Neural cell (in vitro differentiated cells): ENCODE results near the gene RUBCN. TPM values are rescaled to one million over a fixed set of nuclear protein-coding genes. Genes with fewer than 3 reads are reported as not detected.

ENCODE experiments used
- H2AFZ ChIP-seq: fragments of 200-600, 300-800 bp; sonication (generic), shearing (Covaris generic); 2 replicates; pipeline ENCODE4 v1.6.0; 2014; ENCODE audit warnings: low read depth, mild to moderate bottlenecking, antibody characterized with exemption, low read length, moderate library complexity
- H3F3A ChIP-seq: fragments of 200-600 bp; shearing (Covaris generic); 2 replicates; pipeline ENCODE4 v1.6.1; 2016; ENCODE audit warnings: mild to moderate bottlenecking, moderate library complexity, mixed read lengths, antibody characterized with exemption, low read length; ENCODE audit not compliant: insufficient read depth, poor library complexity, severe bottlenecking
- H3K27ac ChIP-seq: fragments of 200-600, 300-800 bp; sonication (generic), shearing (Covaris generic); 2 replicates; pipeline ENCODE4 v1.5.1; 2014; ENCODE audit warnings: mild to moderate bottlenecking, low read length, moderate library complexity
- H3K27me3 ChIP-seq: fragments of 300-800, 200-600 bp; sonication (generic), shearing (Covaris generic); 2 replicates; pipeline ENCODE4 v1.6.0; 2014; ENCODE audit warnings: mild to moderate bottlenecking, low read depth, low read length, moderate library complexity; ENCODE audit not compliant: insufficient read depth
- H3K36me3 ChIP-seq: fragments of 300-800, 200-600 bp; sonication (generic), shearing (Covaris generic); 2 replicates; pipeline ENCODE4 v1.5.1; 2014; ENCODE audit warnings: mild to moderate bottlenecking, antibody characterized with exemption, low read length, moderate library complexity; ENCODE audit not compliant: insufficient read depth
- H3K4me2 ChIP-seq: fragments of 300-800, 200-600 bp; sonication (generic), shearing (Covaris generic); 2 replicates; pipeline ENCODE4 v1.6.0; 2014; ENCODE audit warnings: mild to moderate bottlenecking, low read length
- H3K4me3 ChIP-seq: fragments of 300-800, 200-600 bp; sonication (generic), shearing (Covaris generic); 2 replicates; pipeline ENCODE4 v1.5.1; 2014; ENCODE audit warnings: mild to moderate bottlenecking, low read length, moderate library complexity
- H3K79me2 ChIP-seq: fragments of 200-600 bp; shearing (Covaris generic); replicated peaks from 2 replicates; pipeline ENCODE4 v1.6.0; 2014; ENCODE audit warnings: mild to moderate bottlenecking, low read length, moderate library complexity; ENCODE audit not compliant: insufficient read depth
- H3K9ac ChIP-seq: fragments of 300-800, 200-600 bp; sonication (generic), shearing (Covaris generic); 2 replicates; pipeline ENCODE4 v1.6.1; 2016; ENCODE audit warnings: mild to moderate bottlenecking, low read length, mixed read lengths
- H3K9me2 ChIP-seq: fragments of 200-600 bp; shearing (Covaris generic); 2 replicates; pipeline ENCODE4 v1.6.1; 2016; ENCODE audit warnings: mild to moderate bottlenecking, low read length, mixed read lengths; ENCODE audit not compliant: insufficient read depth
- H3K9me3 ChIP-seq: fragments of 200-600, 300-800 bp; sonication (generic), shearing (Covaris generic); 2 replicates; pipeline ENCODE4 v1.6.1; 2016; ENCODE audit warnings: mild to moderate bottlenecking, mixed run types, low read length, moderate library complexity, mixed read lengths
- H4K20me1 ChIP-seq: fragments of 200-600 bp; shearing (Covaris generic); 2 replicates; pipeline ENCODE4 v1.6.1; 2016; ENCODE audit warnings: mild to moderate bottlenecking, mixed run types; ENCODE audit not compliant: insufficient read depth
- CTCF ChIP-seq: fragments of 450-650 bp; IDR thresholded peaks from 2 replicates; pipeline ENCODE4 v1.5.1; 2014; ENCODE audit warnings: antibody characterized with exemption, mild to moderate bottlenecking, moderate library complexity; ENCODE audit not compliant: poor library complexity, severe bottlenecking
- EP300 ChIP-seq: fragments of 450-650 bp; conservative IDR thresholded peaks from 2 replicates; pipeline ENCODE4 v1.6.1; 2014; ENCODE audit warnings: antibody characterized with exemption, mild to moderate bottlenecking, moderate library complexity; ENCODE audit not compliant: poor library complexity, severe bottlenecking
- EZH2 ChIP-seq: fragments of 200-600, 300-800 bp; shearing (Covaris generic), sonication (generic); IDR thresholded peaks from 2 replicates; pipeline ENCODE4 v1.6.1; 2014; ENCODE audit warnings: antibody characterized with exemption, low read length, borderline replicate concordance, mild to moderate bottlenecking; ENCODE audit not compliant: insufficient read depth, poor library complexity, severe bottlenecking
- MXI1 ChIP-seq: fragments of 450-650 bp; conservative IDR thresholded peaks from 2 replicates; pipeline ENCODE4 v1.6.1; 2014; ENCODE audit warnings: antibody characterized with exemption, mild to moderate bottlenecking; ENCODE audit not compliant: poor library complexity, severe bottlenecking
- POLR2AphosphoS5 ChIP-seq: IDR thresholded peaks from 2 replicates; pipeline ENCODE4 v1.6.1; 2012
- RAD21 ChIP-seq: fragments of 450-650 bp; conservative IDR thresholded peaks from 2 replicates; pipeline ENCODE4 v1.6.1; 2014; ENCODE audit warnings: antibody characterized with exemption, mild to moderate bottlenecking, moderate library complexity
- REST ChIP-seq: IDR thresholded peaks from 2 replicates; pipeline ENCODE4 v1.6.1; 2012; ENCODE audit warnings: borderline replicate concordance
- SMC3 ChIP-seq: fragments of 450-650 bp; conservative IDR thresholded peaks from 2 replicates; pipeline ENCODE4 v1.6.1; 2014; ENCODE audit warnings: antibody characterized with exemption, mild to moderate bottlenecking, moderate library complexity; ENCODE audit not compliant: poor library complexity
- TAF1 ChIP-seq: IDR thresholded peaks from 2 replicates; pipeline ENCODE4 v1.6.1; 2012; ENCODE audit warnings: low read depth
- polyA plus RNA-seq: library from polyadenylated mRNA; depleted of rRNA; stranded (reverse); fragments of >200 nt; gene quantifications from 2 replicates; pipeline ENCODE4 v1.2.3, GENCODE V29; 2014

The RUBCN gene
- polyA plus RNA-seq, 1 donor from 2014 or later = 16.1 TPM

GRCh38 chr3:197742787-197743186, 6.1 kb upstream of the RUBCN start:
- no peaks in the 10 kb centered on the region for H3K9me3 ChIP-seq
- H3K79me2 ChIP-seq = no peaks in the 10 kb centered on the region
- TF ChIP-seq SMC3 (no peak), TAF1 (no peak), MXI1 (no peak), RAD21 (no peak), REST (no peak), POLR2AphosphoS5 (no peak), EZH2 (no peak), EP300 (no peak), CTCF (no peak)
- no peaks in the 10 kb centered on the region for H3K9me2 ChIP-seq
- H3K27ac ChIP-seq = no peak overlapping the region
- H3F3A ChIP-seq = no peaks in the 10 kb centered on the region
- H3K36me3 ChIP-seq = no peaks in the 10 kb centered on the region
- H3K27me3 ChIP-seq = no peaks in the 10 kb centered on the region
- H2AFZ ChIP-seq = no peak overlapping the region
- no peak overlapping the region for H3K9ac ChIP-seq
- H3K4me2 ChIP-seq = no peak overlapping the region
- H3K4me3 ChIP-seq = no peak overlapping the region
- H4K20me1 ChIP-seq = no peaks in the 10 kb centered on the region

GRCh38 chr3:197737749-197738462, 1.2 kb upstream of the RUBCN start:
- H3F3A ChIP-seq = peaks cover 3% of the 10 kb centered on the region
- H2AFZ ChIP-seq = peak overlapping the region; percentile 76
- H3K27ac ChIP-seq = peak overlapping the region; percentile 92
- peak overlapping the region; percentile 70 for H3K4me3 ChIP-seq
- H3K9me2 ChIP-seq = no peaks in the 10 kb centered on the region
- H4K20me1 ChIP-seq = no peaks in the 10 kb centered on the region
- peak overlapping the region; percentile 79 for H3K4me2 ChIP-seq
- H3K27me3 ChIP-seq = no peaks in the 10 kb centered on the region
- peak overlapping the region; percentile 82 for H3K9ac ChIP-seq
- no peak for TF ChIP-seq REST
- H3K79me2 ChIP-seq = peaks cover 13% of the 10 kb centered on the region
- no peaks in the 10 kb centered on the region for H3K9me3 ChIP-seq
- no peaks in the 10 kb centered on the region for H3K36me3 ChIP-seq
